KBM-7 (cell line): ENCODE data around the gene KCNC1.

Experiments used
- DNase-seq: peaks from one replicate; pipeline ENCODE4 v3.0.0-alpha.2; 2015
- in situ Hi-C: fragments of 300-500 bp; cut with MboI; formaldehyde crosslinking; loops from 2 replicates; pipeline ENCODE4 v1.14.3; 2020; ENCODE audit warnings: low sequenced_read_pairs, low pct_unique_long_range_greater_than_20kb, mixed read lengths

Gene KCNC1

DNA sequence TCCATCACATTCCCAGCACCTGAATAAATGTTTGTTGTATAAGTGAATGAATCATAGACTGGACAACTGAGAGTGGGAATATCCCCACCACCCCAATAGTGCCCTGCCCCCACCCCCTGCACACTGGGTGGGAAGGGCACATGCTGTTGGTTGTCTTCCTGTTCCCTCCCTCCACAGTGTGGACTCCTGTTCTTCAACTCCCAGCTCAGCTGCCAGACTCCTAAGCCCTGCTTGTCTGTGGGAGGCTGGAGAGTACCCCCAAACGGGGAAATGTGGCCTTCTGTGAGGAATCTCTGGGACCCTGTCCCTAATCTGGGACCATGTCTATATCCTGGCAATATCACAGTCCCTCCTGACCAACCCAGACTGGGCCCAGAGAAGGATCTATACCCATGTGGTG is 20.7 kb upstream of the KCNC1 start:
- in situ Hi-C loops: no loop called here
- DNase-seq: no peak

DNA sequence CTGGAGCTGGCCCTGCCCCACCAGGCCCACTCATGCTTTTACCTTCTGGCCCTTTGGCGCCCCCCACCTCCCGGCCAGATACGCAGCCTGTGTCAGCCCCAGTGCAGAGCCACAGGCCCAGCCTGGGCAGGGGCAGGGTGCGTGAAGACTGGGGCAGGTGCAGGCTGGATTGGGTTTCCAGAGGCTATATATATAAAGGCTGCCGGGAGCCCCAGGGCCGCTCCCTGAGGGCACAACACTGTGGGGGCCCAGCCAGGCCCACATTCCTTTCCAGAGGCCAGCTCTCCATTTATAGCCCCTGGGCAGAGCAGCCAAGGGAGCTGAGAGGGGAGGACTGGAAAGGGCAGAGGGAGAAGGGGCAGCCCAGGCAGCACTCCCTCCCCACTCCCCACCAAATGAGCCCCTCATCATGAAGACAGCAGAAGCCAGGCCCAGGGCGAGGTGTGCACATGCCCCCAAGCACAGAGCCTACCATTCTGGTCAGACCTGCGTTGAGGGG is 20.2 kb upstream of the KCNC1 start:
- in situ Hi-C loops: no loop called here
- no peak for DNase-seq

DNA sequence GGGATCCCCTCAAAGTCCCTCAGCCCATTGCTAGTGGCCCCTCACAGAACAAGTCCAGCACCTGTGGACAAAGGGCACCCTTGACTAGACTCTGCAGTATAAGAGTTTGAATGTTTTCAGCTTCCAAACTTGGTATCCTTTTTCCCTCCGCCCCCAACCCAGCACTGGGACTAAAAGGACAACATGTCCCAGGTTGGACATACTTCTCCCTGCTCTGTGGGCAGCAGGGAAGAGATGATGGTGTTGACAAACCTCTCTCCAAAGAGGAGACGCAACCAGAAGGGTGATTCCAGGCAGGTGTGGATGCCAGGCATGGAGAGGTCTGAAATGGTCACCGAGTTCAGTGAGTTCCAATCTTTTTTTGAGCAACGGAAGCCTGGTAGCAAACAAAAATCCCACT is 19.7 kb upstream of the KCNC1 start:
- in situ Hi-C loops: no loop called here
- no peak for DNase-seq

DNA sequence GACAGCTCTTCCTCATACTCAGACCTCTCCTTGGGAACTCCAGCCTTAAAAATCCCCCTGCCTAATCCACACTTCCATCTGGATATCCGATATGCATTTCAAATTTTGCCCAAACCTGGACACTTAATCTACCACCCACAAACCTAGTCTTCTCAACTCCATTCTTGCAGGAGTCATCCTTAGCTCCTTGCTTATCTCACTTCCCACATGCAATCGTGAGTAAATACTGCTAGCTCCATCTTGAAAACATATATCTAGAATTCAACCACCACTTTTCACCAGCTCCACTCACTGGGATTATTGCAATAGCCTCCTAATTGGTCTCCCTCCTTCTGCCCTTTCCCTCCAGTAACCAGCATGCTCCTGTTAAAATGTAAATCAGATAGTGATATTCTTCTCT is 17.8 kb upstream of the KCNC1 start:
- in situ Hi-C loops: no loop called here
- DNase-seq: no peak

DNA sequence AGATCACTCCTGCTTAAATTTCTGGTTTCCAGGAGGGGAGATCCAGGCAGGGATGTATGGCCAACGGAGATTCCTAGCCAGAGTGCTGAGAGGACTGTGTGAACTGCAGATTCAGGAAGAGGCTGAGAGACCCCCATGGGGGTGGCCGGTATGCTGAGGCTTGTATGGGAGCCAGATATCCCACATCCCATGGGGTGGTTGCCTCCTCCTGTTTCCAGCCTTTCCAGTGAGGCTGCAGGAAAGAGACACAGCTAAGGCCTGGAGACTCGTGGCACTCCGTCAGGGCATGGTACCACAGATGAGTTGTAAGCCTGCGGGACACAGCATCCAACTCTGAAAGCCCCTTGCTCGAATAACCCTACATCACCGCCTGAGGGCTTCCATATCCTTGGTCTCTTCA is 16.6 kb upstream of the KCNC1 start:
- no peak for DNase-seq
- in situ Hi-C loops: no loop called here

DNA sequence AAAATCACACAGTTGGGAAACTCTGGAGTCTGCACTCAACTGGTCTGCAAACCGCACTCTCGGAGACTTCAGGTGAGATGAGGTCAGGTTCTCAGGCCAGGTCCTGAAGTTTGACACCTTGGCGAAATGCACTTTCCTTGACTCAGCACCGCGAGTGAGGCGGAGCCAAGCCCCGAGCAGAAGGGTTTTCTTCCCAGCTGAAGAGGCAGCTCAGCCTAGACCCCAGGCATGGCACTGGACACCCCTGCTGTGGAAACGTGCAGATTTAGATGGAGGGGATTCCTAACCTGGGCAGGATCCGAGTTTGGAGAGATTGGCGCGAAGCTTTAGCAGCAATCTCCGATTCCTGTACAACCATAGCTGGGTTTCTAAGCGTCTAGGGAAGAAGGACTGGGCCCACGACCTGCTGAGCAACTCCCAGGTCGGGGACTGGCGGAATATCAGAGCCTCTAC is 16.0 kb upstream of the KCNC1 start:
- in situ Hi-C loops: no loop called here
- no peak for DNase-seq

DNA sequence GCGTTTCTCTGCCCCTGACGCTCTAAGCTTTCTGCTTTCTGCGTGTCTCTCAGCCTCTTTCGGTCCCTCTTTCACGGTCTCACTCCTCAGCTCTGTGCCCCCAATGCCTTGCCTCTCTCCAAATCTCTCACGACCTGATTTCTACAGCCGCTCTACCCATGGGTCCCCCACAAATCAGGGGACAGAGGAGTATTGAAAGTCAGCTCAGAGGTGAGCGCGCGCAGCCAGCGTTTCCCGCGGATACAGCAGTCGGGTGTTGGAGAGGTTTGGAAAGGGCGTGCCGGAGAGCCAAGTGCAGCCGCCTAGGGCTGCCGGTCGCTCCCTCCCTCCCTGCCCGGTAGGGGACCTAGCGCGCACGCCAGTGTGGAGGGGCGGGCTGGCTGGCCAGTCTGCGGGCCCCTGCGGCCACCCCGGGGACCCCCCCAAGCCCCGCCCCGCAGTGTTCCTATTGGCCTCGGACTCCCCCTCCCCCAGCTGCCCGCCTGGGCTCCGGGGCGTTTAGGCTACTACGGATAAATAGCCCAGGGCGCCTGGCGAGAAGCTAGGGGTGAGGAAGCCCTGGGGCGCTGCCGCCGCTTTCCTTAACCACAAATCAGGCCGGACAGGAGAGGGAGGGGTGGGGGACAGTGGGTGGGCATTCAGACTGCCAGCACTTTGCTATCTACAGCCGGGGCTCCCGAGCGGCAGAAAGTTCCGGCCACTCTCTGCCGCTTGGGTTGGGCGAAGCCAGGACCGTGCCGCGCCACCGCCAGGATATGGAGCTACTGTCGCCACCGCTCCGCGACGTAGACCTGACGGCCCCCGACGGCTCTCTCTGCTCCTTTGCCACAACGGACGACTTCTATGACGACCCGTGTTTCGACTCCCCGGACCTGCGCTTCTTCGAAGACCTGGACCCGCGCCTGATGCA is 15.3 kb upstream of the KCNC1 start, which contains the start of gene MYOD1:
TSS of gene MYOD1 (plus strand) at position 544 of the 910 bp plus-strand sequence. CDS start at position 756, 212 bp downstream.
- in situ Hi-C loops: no loop called here
- no peak for DNase-seq

DNA sequence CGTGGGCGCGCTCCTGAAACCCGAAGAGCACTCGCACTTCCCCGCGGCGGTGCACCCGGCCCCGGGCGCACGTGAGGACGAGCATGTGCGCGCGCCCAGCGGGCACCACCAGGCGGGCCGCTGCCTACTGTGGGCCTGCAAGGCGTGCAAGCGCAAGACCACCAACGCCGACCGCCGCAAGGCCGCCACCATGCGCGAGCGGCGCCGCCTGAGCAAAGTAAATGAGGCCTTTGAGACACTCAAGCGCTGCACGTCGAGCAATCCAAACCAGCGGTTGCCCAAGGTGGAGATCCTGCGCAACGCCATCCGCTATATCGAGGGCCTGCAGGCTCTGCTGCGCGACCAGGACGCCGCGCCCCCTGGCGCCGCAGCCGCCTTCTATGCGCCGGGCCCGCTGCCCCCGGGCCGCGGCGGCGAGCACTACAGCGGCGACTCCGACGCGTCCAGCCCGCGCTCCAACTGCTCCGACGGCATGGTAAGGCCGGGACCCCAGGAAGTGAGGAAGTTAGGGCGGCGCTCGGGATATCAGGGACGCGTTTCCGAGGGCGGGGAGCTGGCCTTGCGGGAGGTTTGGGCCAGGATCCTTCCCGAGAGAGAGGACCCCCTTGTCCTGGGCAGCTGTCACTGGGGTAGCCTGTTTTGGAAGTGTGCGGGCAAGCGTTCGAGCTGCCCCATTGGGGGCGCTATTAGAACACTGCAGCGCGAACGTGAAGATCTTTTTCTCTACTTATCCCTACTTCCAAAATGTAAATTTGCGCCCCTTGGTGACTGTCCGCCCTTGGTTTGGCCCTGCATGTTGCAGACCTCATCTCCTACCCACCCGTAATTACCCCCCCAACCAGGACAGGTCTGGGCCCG is 14.4 kb upstream of the KCNC1 start:
- DNase-seq: no peak
- in situ Hi-C loops: no loop called here

DNA sequence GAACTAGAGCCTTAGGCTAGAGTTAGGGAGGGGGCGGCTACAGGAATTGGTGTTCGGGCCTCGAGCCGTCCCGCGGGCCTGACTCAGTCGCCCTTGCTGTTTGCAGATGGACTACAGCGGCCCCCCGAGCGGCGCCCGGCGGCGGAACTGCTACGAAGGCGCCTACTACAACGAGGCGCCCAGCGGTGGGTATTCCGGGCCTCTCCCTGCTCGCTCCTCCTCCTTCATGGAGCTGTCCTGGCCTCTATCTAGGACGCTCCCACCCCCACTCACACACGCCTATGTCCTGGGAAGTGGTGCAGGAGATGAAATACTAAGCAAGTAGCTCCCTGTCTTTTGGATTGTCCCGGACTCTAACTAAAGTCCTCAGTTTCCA is 13.8 kb upstream of the KCNC1 start:
- DNase-seq: no peak
- in situ Hi-C loops: no loop called here

DNA sequence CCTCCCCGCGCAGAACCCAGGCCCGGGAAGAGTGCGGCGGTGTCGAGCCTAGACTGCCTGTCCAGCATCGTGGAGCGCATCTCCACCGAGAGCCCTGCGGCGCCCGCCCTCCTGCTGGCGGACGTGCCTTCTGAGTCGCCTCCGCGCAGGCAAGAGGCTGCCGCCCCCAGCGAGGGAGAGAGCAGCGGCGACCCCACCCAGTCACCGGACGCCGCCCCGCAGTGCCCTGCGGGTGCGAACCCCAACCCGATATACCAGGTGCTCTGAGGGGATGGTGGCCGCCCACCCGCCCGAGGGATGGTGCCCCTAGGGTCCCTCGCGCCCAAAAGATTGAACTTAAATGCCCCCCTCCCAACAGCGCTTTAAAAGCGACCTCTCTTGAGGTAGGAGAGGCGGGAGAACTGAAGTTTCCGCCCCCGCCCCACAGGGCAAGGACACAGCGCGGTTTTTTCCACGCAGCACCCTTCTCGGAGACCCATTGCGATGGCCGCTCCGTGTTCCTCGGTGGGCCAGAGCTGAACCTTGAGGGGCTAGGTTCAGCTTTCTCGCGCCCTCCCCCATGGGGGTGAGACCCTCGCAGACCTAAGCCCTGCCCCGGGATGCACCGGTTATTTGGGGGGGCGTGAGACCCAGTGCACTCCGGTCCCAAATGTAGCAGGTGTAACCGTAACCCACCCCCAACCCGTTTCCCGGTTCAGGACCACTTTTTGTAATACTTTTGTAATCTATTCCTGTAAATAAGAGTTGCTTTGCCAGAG is 13.2 kb upstream of the KCNC1 start:
- in situ Hi-C loops: no loop called here
- no peak for DNase-seq

DNA sequence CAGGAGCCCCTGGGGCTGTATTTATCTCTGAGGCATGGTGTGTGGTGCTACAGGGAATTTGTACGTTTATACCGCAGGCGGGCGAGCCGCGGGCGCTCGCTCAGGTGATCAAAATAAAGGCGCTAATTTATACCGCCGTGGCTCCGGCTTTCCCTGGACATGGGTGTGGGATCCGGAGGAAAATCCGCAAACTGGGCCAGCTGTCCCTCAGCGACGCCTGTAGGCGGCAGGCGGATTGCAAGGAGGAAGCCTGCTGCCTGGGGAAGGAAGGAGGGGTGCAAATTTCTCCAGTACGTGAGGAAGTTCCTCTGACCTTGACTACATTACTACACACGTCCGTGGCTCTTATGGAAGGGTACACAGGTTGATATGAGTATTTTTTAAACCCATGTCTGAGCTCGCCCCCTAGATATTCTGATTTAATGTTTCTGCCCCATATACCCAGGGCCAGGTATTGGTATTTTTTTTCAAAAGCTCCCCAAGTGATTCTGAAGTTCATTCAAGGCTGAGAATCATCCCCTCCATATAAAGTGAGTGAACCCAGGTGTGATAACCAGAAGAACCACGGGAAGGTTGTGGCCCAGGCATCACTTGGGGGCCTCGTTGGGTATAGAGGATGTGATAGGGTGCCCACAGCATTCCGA is 12.5 kb upstream of the KCNC1 start:
- DNase-seq: no peak
- in situ Hi-C loops: no loop called here

DNA sequence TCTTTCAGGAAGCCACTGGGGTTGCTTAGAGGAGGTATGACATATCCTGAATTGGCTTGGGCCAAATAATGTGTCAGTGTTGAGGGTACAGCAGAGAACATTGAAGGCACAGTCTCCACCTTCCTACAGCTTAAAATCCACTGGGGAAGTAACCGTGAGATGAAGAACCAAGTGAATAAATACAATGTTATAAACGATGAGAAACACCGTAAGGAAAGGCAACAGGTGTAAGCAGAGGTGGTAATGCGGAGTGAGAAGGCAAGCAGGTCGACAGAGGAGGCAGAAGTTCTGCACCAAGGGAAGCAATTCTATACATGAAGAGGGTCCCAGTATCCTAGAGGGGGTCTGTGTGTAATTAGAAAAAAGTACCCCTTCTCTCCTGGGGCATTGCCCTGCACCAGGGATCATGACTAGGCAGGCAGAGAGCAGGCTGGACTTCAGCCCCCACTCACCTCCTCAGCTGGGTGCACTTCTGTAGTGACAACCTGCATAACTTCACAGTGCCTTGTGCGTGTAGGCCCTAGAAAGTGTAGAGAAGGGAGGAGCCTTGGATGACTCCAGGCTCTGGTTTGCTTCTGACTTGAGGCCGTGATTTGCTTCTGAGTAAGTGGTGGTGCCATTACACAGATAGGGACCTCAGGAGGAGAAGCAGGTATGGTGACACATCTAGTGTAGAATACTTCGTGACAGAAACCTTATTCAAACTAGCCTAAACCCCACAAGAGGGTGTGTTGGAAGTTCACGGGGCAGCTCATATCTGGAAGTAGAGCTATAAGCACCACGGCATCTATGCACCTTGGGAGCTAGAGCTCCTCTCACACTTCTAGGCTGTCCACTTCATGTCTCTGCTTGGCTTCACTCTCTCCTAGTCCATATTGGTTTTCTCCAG is 10.3 kb upstream of the KCNC1 start:
- in situ Hi-C loops: no loop called here
- DNase-seq: no peak

DNA sequence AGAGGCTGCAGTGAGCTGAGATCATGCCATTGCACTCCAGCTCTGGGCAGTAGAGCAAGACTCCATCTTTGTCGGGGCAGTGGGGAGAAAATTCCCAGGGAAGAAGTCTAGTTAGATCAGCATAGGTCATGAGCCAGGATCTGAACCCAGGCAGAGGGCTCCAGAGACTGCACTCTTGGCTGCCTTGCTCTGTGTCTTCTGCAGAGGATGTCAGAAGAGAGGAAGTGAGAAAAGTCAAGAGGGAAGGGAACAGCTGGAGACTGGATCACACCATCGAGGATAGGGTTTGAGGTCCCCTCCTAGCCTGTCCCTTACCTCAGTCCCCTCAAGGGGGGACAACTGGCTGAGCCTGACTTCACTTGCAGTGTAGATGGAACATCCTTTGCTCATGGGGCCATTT is 9.4 kb upstream of the KCNC1 start:
- no peak for DNase-seq
- in situ Hi-C loops: no loop called here

DNA sequence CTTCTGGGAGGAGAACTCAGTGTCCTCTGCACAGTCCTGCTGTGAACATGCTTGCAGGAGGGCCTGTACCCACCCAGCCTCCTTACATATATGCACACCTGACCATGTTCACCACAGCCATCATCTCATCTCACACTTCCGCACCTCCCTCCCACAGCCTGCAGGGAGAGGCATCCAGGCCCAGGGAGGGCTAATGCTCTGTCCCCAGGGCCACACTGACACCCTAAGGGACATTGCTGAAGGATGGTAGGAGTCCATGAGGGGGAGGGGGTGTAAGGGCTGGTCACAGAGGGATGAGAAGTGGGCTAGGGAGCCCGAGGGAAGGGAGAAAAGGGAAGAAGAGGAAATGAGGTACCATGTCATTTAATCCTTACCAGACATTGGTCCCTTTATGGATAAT is 4.4 kb upstream of the KCNC1 start:
- no peak for DNase-seq
- in situ Hi-C loops: loop anchor here (10.0 kb wide), 1 partner anchor 245 kb away; no protein-coding TSS in a partner anchor

DNA sequence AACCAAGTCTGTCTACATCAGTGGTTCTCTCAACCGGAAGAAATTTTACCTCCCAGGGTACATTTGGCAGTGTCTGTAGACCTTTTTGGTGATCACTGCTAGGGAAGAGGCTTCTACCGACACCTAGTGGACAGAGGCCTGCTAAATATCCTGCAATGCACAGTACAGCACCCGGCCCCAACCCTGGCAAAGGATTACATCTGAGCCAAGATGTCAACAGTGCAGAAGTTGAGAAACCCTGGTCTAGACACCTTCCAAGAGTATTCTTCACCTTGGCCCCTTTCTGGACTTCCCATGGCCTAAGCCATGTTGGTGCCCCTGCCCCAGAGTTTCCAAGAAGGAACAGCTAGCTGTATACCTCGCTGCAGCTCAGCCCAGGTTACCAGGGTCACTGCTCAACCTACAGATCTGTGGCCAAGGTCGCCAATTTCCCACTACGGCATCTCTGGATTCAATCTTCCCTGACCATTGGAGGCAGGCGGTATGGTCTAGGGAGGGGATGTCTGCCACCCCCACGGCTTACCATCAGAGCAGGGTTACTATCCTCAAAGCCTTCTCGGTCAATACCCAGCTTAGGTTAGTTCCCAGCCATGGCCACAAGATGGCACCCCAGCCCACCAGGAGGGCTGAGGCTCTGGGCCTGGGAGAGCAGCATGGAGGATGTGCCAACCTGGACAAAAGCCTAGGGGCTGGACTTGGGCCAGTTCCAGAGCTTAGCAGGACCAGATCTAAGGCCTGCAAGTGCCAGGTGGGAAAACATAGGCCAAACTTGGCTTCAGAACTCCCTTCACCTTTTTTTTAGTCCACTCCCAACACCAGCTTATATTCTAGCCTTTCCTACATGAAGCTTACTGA is 3.7 kb upstream of the KCNC1 start:
- in situ Hi-C loops: loop anchor here (10.0 kb wide), 1 partner anchor 244 kb away; no protein-coding TSS in a partner anchor
- DNase-seq: peak; percentile 78

DNA sequence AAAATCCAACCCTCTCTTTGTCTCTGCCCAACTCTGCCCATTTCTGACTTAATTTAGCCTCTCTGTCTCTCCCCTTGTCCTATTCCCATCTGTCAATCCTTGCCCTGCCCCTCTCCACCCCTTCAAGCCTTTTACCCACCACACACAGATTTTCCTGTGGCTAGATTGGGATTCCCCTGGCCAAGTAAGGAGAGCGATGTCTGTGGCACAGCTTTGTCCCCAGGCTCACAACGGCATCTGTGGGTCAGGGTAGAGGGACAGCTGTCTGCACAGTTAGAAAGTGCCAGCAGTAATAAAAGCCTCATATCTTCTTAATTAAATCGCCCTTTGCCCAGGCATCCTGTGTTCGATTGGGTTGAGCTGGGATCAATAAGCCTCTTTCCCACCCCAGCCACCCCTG is 1.3 kb upstream of the KCNC1 start:
- in situ Hi-C loops: loop anchor here (10.0 kb wide), 1 partner anchor 242 kb away; no protein-coding TSS in a partner anchor
- no peak for DNase-seq
